Ishikawa (cell line): ENCODE measurements around the gene CDH13.

ENCODE experiments used
- CEBPB ChIP-seq: IDR thresholded peaks from 2 replicates; pipeline ENCODE4 v1.6.1; 2012
- CREB1 ChIP-seq: IDR thresholded peaks from 2 replicates; pipeline ENCODE4 v1.6.1; 2012; ENCODE audit warnings: low read depth
- EGR1 ChIP-seq: IDR thresholded peaks from 2 replicates; pipeline ENCODE4 v1.6.1; 2012
- EP300 ChIP-seq: IDR thresholded peaks from 2 replicates; pipeline ENCODE4 v1.6.1; 2012; ENCODE audit warnings: borderline replicate concordance
- FOXM1 ChIP-seq: IDR thresholded peaks from 2 replicates; pipeline ENCODE4 v1.6.1; 2012; ENCODE audit warnings: low read depth, borderline replicate concordance
- NFIC ChIP-seq: IDR thresholded peaks from 2 replicates; pipeline ENCODE4 v1.6.1; 2012
- RAD21 ChIP-seq: IDR thresholded peaks from 2 replicates; pipeline ENCODE4 v1.6.1; 2012; ENCODE audit warnings: low read depth
- REST ChIP-seq: IDR thresholded peaks from 2 replicates; pipeline ENCODE4 v1.6.1; 2012; ENCODE audit warnings: low read depth, mild to moderate bottlenecking
- TAF1 ChIP-seq: IDR thresholded peaks from 2 replicates; pipeline ENCODE4 v1.6.1; 2012; ENCODE audit warnings: low read depth, mild to moderate bottlenecking
- TCF12 ChIP-seq: IDR thresholded peaks from 2 replicates; pipeline ENCODE4 v1.6.1; 2012; ENCODE audit warnings: low read depth
- TEAD4 ChIP-seq: IDR thresholded peaks from 2 replicates; pipeline ENCODE4 v1.6.1; 2012
- YY1 ChIP-seq: IDR thresholded peaks from 2 replicates; pipeline ENCODE4 v1.6.1; 2012; ENCODE audit warnings: low read depth
- ZBTB7A ChIP-seq: IDR thresholded peaks from 2 replicates; pipeline ENCODE4 v1.6.1; 2012; ENCODE audit warnings: low read depth
- TF ChIP-seq, protein P1 (sequence below): IDR thresholded peaks from 2 replicates; pipeline ENCODE4 v1.6.1; 2012
- TF ChIP-seq, protein P2 (sequence below): IDR thresholded peaks from 2 replicates; pipeline ENCODE4 v1.6.1; 2012

CDH13 gene

GRCh38 chr16:83066881-83067280 lies 440.1 kb downstream of the CDH13 start:
- TF ChIP-seq TAF1, result no peak
- TF ChIP-seq, protein P1, sequence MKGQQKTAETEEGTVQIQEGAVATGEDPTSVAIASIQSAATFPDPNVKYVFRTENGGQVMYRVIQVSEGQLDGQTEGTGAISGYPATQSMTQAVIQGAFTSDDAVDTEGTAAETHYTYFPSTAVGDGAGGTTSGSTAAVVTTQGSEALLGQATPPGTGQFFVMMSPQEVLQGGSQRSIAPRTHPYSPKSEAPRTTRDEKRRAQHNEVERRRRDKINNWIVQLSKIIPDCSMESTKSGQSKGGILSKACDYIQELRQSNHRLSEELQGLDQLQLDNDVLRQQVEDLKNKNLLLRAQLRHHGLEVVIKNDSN, result no peak
- no peak for TF ChIP-seq TCF12
- TF ChIP-seq ZBTB7A, result no peak
- TF ChIP-seq, protein P2, sequence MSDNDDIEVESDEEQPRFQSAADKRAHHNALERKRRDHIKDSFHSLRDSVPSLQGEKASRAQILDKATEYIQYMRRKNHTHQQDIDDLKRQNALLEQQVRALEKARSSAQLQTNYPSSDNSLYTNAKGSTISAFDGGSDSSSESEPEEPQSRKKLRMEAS, result no peak
- no peak for TF ChIP-seq EGR1
- no peak for TF ChIP-seq NFIC
- no peak for TF ChIP-seq REST
- TF ChIP-seq TEAD4, result no peak
- no peak for TF ChIP-seq EP300
- no peak for TF ChIP-seq FOXM1
- TF ChIP-seq CEBPB, result no peak
- no peak for TF ChIP-seq RAD21
- no peak for TF ChIP-seq YY1
- TF ChIP-seq CREB1, result no peak

- TF ChIP-seq YY1 (no peak), EGR1 (no peak), TCF12 (no peak), TEAD4 (no peak), CEBPB (no peak), FOXM1 (no peak), EP300 (no peak), RAD21 (no peak), REST (no peak), ZBTB7A (no peak), CREB1 (no peak), TAF1 (no peak), NFIC (no peak)
- TF ChIP-seq, protein P2, result no peak
- TF ChIP-seq, protein P1, result no peak
Measured at GRCh38 chr16:83068686-83069085, 441.9 kb downstream of the CDH13 start.

DNA sequence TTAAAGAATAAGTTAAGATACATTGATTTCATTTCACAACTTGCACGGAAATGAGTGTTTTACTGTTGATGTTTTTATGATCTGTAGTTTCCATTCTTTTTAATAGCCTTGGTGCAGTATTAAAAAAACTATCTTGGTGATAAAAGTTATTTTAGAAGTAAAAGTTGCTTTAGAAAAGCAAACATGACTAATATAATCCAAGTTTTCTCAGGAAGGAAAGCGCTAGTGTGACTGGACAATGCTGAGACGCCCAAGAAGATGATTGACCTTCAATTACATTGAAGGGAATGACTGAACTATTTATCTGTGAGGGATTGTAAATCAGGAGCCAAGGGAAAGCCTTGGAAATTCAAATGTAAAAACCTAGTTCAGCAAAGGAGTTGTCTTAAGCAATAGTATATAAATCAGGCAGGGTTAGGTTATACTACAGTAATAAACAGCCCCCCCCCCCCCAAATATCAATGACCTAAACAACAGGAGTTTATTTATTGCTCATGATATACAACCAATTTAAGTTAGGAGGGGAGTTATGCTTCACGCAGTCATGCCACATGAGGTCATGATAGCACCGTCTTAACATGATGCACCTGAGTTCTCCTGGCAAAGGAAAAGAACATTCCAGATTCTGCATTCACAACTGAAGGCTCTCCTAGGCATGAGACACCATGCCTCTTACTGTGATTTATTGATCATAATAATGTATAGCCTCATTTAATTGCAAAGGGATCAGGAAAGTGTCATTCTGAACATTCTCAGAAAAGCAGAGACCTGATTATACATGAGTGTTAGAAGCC lies 443.8 kb downstream of the CDH13 start:
- TF ChIP-seq, protein P2, result no peak
- TF ChIP-seq, protein P1, result no peak
- TF ChIP-seq REST (no peak), CREB1 (no peak), EGR1 (no peak), EP300 (no peak), YY1 (no peak), CEBPB (no peak), NFIC (no peak), ZBTB7A (no peak), RAD21 (no peak), TCF12 (no peak)

GRCh38 chr16:83075956-83076355 lies 449.2 kb downstream of the CDH13 start:
- TF ChIP-seq TCF12, result no peak
- TF ChIP-seq YY1, result no peak
